Hepatic stellate cell (primary cell): Measurements from ENCODE around the gene SP5.
"Not testable (repeated sequence)": the region's sequence is repeated elsewhere in the genome, so short reads cannot be mapped to it uniquely, and the experiment has no call there.

Experiments
- DNase-seq: peaks from one replicate; pipeline ENCODE4 v3.0.0; 2011; ENCODE audit warnings: low spot score

Gene SP5

DNA sequence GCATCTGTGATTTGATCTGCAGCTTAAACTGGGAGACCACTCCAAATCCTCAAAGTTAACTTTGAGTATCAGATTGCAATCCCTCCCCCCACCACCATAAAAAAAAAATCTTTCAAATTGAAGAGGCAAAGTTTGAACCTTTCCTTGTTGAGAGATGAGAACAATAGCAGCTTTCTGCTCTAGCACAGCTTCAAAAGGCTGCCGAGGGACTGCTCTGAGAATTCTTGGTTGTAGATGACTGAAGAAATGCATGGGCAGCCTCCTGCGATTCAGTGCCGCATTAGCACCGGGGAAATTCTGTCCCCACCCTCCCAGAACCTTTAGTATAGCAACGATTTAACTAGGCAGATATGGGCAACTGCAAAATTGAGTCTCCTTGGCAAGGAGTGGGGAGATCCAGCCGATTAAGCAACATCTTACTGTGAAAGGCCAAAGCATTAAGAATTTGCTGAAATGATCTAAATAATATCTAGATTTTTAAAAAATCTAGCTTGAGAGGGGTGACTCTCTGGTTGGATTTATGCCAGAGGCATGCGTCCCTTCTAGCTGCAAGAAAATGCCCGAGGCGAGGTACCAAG lies 3.9 kb upstream of the SP5 start:
- no peak for DNase-seq

DNA sequence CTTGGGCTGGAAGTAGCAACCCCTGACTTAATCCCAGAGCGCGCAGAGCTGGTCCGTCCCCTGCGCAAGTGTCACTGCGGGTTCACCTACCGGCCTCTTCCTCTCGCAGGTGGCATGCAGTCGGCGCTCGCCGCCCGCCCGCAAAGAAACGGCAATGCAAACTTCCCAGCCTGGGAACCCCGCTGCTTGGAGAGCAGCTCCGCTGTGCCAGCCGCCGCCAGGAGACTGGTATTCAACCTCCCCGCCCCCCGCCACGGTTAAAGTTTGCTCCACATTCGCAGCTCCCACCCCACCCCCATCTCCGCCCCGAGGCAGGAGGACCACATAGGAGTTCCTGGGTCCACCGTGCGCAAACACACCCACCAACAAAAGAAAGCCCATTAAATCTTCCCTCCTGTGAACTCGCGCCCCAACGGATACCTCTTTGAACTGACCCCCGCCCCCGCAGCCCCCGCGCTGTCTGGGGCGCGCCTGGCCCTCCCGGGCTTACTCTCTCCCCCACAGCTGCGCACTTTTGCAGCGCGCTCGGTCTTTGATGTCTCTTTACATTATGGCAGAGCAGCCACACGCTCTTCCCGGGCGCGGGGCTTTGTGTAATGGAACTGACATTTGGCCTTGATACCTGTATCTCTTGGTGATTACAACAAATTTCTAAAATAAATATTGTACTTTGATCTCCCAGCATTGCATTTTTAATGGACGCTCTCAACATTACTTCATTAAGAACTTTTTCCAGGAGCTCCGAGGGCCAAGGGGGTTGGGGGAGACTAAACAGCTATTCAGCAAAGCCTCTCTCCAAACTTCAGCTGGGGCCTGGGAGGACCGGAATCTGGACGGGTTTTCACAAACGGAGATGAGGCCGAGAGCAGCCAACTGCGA lies 3.1 kb upstream of the SP5 start:
- no peak for DNase-seq

DNA sequence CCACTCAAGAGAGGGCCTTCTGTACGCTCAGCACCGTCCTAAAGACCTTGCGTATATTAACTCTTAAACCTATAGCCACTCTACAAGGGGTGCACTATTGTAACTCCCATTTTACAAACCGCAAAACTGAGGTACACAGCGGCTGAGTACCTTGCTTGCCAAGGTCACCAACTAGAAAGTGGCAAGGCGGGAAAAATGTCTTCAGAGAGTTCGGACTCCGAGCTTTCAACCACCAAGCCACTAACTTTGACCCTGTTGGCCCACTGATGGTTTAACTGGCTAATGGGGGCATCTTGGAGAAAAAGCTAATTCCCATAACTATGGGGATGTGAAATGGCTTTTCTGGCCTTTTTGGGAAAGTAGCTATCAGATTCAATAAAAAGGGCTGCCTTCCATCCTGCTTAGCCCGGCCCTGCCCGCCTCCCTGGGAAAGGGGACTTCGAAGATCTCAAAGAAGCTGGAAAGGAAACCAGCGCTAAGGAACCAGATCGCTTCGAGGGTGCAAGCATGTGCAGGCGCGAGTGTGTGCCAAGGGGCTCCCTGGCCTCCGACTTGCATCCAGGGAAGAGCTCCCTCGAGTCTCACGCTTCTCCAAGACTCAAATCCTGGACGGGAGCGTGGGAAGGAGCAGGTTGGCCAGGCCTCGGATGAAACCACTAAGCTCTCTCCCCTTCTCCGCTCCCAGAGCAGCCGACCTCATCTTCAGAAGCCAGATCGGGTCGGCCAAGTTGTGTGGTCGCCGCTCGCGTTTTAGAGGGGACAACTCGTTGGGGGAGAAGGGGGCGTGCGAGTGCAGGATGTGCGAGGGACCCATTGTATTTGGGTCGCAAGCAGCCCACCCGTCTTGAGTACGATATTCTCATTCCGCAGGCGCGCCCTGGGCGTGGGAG lies 2.2 kb upstream of the SP5 start:
- no peak for DNase-seq

DNA sequence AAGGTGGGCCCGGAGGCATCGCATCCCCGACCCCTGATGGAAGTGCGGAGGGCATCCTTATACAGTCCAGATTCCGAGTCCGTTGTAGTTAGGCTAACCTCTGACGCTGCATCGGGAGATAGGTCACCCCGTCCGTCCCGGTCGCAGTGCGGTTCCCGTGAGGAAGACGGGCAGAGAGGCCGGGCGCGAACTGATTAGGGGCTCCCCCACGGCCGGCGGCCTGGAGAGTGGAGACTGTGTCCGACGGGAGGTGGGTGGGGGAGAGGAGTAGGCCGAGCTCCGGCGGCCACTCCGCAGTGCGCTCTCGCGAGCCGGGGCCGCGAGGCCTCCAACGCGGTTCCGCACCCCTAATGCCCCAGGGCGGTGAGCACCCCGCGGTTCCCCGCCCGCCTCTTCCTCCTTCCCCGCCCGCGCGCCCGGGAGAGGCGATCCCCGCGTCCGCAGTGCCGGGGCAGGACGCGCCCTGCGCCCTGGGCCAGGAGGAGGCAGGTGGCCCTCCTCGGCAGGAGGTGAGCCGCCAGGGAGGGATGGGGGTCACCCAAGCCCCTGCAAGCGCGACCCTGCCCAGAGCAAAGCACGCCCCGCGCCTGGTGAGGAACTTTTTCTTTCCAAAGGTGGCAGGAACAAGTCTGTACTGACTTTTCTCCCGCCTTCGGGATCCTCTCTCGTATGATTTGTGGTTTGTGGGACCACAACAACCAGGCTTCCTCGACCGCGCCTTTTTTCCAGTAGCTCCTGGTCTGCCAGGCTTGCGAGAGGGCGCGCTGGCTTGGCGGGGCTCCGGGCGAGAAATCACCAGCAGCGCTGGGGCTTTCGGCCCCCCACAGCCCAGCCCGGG lies 1.4 kb upstream of the SP5 start:
- DNase-seq: no peak

DNA sequence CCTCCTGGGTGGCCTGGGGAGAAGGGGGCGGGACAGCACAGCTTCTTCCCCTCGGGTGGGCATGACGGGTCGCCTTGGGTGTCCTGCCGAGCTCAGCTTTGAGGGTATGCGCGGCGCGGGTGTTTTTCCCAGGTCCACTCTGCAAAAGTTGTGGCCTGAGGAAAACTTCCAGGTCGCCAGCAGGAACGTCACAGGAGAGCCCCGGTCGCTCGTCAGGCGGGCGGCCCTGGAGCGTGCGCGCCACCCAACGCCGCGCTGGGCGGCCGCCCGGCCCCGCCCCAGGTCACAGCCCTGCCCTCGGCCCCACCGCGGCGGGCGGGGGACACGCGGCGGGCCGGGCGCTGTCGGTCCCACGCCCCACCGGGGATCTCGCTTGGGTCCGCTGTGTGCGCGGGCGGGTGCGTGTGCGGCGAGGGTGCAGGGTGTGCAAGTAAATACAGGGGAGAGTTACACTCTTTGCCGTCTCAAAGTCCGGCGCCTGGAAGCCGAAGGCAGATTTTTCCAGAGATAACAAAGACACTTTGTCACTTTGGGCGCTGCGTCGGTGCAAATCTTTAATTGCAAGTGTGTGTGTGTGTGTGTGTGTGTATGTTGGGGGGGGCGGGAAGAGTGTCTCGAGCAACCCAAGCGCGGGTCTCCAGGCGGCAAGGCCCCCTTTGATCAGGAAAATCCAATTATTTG lies 616 bp upstream of the SP5 start:
- DNase-seq: no peak

DNA sequence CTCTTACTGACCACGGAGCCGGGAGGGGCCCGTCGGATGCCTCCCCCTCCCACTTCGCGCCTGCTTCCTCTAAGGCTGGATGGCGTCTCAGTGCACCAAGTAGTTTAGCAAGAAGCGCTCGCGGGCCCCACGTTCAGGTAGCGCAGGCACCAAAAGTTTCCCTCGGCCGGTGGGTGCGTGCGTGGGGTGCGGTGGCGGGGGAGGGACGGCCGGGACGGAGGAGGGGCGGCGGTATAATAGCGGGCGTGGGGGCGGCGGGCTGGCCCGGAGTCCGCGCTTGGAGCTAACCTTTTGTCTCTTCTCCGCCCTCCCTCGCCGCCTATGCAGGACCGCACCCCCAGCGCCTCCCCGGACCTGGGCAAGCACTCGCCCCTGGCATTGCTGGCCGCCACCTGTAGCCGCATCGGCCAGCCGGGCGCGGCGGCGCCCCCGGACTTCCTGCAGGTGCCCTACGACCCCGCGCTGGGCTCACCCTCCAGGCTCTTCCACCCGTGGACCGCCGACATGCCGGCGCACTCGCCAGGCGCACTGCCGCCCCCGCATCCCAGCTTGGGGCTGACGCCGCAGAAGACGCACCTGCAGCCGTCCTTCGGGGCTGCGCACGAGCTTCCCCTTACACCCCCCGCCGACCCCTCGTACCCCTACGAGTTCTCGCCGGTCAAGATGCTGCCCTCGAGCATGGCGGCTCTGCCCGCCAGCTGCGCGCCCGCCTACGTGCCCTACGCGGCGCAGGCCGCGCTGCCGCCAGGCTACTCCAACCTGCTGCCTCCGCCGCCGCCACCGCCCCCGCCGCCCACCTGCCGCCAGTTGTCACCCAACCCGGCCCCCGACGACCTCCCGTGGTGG lies 1.0 kb downstream of the SP5 start:
- DNase-seq: no peak

DNA sequence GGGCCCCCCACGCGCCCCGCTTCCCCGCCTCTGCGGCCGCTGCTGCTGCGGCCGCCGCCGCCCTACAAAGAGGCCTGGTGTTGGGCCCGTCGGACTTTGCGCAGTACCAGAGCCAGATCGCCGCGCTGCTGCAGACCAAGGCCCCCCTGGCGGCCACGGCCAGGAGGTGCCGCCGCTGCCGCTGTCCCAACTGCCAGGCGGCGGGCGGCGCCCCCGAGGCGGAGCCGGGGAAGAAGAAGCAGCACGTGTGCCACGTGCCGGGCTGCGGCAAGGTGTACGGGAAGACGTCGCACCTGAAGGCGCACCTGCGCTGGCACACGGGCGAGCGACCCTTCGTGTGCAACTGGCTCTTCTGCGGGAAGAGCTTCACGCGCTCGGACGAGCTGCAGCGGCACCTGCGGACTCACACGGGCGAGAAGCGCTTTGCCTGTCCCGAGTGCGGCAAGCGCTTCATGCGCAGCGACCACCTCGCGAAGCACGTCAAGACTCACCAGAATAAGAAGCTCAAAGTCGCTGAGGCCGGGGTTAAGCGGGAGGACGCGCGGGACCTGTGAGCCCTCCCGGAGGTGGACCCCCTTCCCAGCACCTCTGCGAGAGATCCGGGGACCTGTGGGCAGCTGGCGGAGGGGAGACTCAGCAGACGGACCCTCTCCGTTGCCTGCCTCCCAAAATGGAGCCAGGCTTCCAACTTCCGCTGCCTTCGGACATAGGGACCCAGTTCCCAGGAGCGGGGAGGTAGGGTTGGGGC lies 1.9 kb downstream of the SP5 start:
- DNase-seq: no peak

DNA sequence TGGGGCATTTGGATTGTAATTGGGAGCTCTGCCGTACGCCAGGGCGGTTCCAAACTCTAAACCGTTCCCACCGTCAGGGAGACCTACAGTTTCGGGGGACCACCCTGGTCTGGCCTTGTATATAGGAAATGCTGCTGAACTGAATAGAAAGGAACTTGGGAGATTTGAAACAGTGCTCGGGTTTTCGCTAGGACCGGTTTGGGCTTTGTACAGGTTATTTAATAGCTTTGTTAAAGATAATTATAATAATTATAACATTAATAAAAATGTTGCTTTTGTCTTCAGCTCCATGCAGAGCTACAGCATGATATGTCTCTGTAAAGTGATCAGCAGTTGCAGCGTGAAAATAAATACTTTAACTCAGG lies 2.4 kb downstream of the SP5 start:
- no peak for DNase-seq

DNA sequence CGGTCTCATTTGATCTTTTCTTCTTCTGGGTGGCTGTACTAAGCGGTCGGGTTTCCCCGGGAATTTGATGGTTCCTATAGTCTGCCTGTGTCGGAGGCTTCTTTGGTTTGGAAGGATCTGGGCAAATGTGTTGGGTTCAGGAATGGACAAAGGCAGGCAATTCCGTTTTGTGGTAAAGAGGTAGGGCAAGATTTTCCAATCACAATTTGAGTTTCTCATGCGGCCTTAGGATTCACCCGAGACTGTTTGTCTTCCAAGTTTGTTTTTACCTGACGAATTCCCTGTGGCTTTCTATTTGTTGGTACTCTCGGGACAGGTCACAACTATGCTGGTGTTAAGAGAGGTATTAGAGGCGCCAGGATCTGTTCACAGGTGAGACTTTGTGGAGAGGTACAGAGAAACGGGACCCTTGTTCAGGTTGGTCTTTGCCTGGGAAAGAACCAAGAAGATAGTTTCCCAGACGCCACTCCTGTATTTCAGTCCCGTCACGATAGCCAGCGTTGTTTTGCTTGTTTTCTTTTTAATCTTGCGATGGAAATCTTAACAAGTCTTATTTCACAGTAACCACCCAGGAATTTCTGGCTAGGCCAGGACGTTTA lies 3.0 kb downstream of the SP5 start:
- DNase-seq: no peak

DNA sequence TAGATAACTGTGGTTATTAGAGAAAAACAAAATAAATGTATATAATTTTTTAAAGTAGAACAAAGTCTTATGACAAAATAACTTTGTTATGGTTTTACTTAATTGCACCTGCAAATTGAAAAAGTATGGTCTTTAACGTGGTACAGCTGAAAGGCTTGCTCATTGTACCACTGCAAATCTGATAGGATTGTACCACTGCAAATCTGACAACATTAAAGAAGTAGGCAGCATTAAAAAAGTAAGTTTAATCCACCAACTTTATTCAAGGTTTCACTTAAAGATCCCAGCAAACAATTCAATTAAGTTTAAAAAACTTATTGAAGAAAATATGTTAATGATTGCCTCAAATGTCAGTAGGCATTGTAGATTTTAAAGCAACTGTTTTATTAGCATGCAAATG lies 4.7 kb downstream of the SP5 start:
- no peak for DNase-seq

DNA sequence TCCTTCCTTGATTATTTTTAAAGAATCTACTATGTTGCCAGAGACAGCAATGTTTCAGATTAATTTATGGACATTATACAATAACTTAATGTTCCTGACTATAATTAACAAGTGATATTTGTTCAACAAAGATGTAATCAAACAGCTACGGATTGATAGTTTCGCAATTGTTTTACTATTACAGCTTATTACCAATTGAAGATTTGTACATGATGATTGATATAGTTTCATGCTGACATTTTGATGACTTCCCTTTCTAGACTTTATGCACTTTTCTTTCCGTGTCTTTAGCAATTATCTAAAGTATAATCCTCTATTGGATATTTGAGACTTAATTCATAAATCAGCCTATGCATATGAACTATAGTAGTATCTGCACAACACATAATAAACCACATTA lies 6.5 kb downstream of the SP5 start:
- DNase-seq: no peak

DNA sequence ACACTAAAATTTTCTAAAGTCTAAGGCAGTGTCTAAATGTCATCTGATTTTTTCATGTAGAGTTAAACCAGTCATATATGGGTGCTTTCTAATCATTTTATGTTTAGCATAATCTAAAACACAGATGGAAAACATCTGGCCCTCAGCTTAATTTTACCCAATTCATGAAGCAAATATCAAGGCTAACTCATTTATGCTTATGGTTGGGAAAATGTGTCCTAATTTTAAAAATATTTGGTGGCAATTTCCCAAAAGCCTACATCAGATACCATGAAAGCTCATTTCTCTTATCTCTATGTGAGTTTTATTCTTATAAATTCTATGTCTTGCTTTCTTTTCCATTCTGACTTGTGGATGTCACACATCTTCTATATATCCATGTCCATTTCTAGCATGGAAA lies 7.2 kb downstream of the SP5 start:
- no peak for DNase-seq

DNA sequence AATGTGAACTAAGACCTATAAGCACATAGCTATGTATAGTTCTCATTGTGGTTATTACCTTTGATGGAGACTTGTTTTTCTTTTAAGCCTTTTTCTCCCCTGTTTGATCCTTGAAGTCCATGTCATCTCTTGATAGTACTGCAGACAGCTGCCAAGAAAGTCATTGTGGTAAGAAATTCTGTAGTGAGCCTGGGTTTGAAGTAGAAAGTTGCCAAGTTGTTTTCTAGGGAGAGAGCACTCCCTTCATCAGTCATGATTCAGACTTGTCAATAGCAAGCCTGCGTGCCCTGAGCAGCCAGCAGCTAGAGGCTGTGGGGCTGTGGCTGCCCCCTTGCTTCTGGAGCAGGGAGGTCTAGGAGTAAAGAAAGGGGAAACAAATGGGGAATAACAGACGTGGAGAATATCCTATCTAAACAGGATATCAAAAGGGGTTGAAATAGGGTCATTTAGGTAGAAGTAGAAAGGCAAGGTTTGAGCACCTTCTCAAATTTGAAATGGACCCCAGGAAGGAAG lies 8.4 kb downstream of the SP5 start:
- no peak for DNase-seq

DNA sequence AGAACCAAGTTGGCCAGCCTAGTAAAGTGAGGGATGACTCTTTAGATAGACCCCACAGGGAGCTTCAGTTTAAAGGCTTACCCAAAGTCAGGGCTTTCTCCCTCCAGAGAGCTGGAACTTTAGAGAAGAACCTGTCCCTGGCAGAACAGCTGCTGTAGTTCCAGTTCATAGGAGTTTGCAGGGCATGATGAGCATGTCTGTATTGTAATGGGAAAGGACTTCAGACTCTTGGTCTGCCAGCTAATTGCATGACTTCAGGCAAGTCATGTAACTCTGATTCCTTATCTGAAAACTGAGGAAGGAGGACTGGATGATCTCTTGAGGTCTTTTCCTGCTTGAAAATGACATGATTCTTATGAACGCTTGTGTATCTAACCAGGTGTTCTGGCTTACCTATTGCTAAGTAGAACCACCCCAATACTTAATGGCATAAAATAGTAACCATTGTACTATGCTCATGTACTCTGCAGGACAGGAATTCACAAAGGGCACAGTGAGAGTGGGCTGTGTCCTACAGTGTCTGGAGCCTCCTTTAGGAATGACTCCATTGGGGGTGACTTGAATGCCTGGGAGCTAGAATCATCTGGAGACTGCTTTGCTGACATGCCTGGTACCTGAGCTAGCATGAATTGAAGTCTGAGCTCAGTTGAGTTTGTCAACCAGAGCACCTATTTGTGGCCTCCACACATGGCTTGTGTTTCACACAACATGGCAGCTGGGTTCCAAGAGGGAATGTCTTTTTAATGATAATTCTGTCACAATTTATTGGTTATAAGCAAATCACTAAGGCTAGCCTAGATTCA lies 18.9 kb downstream of the SP5 start:
- DNase-seq: no peak

DNA sequence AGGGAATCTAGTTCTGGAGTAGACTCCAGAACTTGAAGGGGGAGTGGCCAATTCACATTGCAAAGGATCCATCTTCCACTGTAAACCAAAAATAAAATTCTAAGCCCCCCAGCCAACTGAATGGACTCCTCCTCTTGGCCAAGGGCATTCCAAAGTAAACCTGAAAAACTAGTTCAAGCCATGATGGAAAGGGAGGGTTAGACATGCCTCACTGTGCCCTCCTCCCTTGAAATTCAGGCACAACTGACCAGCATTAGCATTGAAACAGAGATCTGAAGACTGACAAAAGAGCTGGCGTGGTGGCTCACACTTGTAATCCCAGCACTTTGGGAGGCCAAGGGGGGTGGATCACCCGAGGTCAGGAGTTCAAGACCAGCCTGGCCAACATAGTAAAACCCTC lies 19.5 kb downstream of the SP5 start:
- not testable (repeated sequence) for DNase-seq

DNA sequence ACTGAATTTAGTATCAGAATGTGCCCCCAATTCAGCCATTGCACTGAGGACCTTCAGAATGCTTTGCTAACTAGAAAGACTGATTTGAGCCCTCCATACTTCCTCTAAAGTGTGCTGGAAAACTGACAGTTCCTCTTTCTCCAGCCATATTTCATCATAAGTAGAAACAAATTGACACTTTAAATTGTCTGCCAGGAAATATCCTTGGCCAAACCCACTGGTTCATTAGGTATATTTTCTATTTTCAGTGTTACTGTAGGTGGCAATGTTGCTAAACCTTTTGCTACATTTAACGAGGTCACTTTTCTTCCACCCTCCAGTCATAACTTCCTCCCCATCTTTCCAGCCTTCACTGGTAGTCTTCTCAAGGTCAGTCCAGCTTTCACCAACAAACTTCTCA lies 21.5 kb downstream of the SP5 start:
- DNase-seq: no peak

DNA sequence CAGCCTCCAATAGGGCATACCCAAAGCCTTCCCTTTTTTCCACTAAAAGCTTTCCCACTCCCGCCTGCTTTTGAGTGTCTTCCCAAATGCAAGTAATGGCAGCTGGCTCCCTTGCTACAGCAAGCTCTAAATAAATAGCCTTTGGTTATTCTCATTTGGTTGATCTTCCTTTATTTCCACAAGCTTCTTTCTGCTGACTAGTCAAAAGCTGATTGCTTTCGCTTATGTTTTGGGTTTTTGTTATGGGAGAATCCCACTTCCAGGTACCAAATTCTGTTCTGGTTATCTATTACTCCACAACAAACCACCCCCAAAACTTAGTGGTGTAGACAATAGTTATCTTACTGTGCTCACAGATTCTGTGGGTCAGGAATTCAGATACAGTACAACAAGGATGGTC lies 22.3 kb downstream of the SP5 start:
- DNase-seq: no peak

DNA sequence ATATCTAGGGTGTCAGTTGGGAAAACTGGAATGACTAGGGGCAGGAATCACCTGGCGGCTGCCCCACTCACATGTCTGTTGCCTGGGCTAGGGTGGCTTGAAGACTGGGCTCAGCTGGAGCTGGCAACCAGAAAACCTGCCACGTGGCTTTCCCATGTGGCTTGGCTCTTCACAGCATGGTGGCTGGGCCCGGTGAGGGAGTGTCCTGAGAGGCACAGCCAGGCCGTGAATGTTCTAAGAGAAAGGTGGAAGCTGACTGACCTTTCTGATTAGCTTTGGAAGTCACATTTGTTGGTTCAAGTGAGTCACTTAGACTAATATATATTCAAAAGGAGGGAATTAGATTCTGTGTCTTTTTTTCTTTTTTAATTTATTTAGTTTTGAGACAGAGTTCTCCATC lies 22.7 kb downstream of the SP5 start:
- DNase-seq: no peak
